K562 (cell line): ENCODE results near the gene HNRNPF. TPM values are rescaled to one million over a fixed set of nuclear protein-coding genes. Genes with fewer than 3 reads are reported as not detected.

ENCODE experiments used
- ARID3B ChIP-seq: fragments of 250-450 bp; sonication (Bioruptor Pico); IDR thresholded peaks from 2 replicates; pipeline ENCODE4 v1.4.0; 2020; ENCODE audit warnings: borderline replicate concordance
- CLOCK ChIP-seq: fragments of 250-450 bp; sonication (Bioruptor Pico); IDR thresholded peaks from 2 replicates; pipeline ENCODE4 v1.4.0; 2020; ENCODE audit warnings: mild to moderate bottlenecking, moderate library complexity, borderline replicate concordance
- CTBP1 ChIP-seq: fragments of 450-650 bp; IDR thresholded peaks from 2 replicates; pipeline ENCODE4 v1.6.1; 2016; ENCODE audit warnings: borderline replicate concordance
- CTCF ChIP-seq, 3 experiments: IDR thresholded peaks in 2 of 3; conservative IDR thresholded peaks in 1 of 3; 2 replicates each; pipeline ENCODE4 v1.5.1; 2011 to 2012; ENCODE audit warnings: low read length in 3 of 3, mild to moderate bottlenecking in 3 of 3, control low read depth in 2 of 3, improper control_type of control experiment in 1 of 3, inconsistent platforms in 1 of 3, low read depth in 1 of 3, mixed read lengths in 1 of 3, moderate library complexity in 1 of 3; ENCODE audit not compliant: insufficient read depth in 2 of 3
- FOXK2 ChIP-seq, 2 experiments: fragments of 450-650 bp; IDR thresholded peaks in 1 of 2; conservative IDR thresholded peaks in 1 of 2; 2 replicates each; pipeline ENCODE4 v1.6.1; 2016; ENCODE audit warnings: low read depth in 2 of 2, mild to moderate bottlenecking in 1 of 2
- NFATC3 ChIP-seq: fragments of 450-650 bp; IDR thresholded peaks from 2 replicates; pipeline ENCODE4 v1.6.1; 2017; ENCODE audit warnings: mild to moderate bottlenecking
- PRDM10 ChIP-seq: fragments of 450-650 bp; IDR thresholded peaks from 2 replicates; pipeline ENCODE4 v1.6.1; 2018; ENCODE audit not compliant: partially characterized antibody
- RBM22 ChIP-seq: fragments of 200-400 bp; formaldehyde crosslinking; IDR thresholded peaks from 2 replicates; pipeline ENCODE4 v1.6.1; 2018; ENCODE audit warnings: low read length, low read depth; ENCODE audit not compliant: poor library complexity, severe bottlenecking
- SMARCC2 ChIP-seq: fragments of 450-650 bp; IDR thresholded peaks from 2 replicates; pipeline ENCODE4 v1.6.1; 2017; ENCODE audit warnings: antibody characterized with exemption, moderate library complexity, mild to moderate bottlenecking, low read depth
- TAL1 ChIP-seq: fragments of 450-650 bp; IDR thresholded peaks from 2 replicates; pipeline ENCODE4 v1.6.1; 2016; ENCODE audit warnings: mild to moderate bottlenecking
- TBP ChIP-seq: optimal IDR thresholded peaks from 2 replicates; pipeline ENCODE3; 2011; ENCODE audit warnings: low read depth, low read length, improper control_type of control experiment
- ZNF277 ChIP-seq: fragments of 250-450 bp; sonication (Bioruptor Pico); IDR thresholded peaks from 2 replicates; pipeline ENCODE4 v1.8.0; 2022; ENCODE audit warnings: inconsistent platforms, mild to moderate bottlenecking, moderate library complexity, borderline replicate concordance
- polyA plus RNA-seq, 8 experiments: library from polyadenylated mRNA; depleted of rRNA in 4 of 8; stranded (reverse) in 5 of 8; unstranded in 3 of 8; fragments of >200 nt; fragmentation: Nextera tagmentation in 2 of 8; fragmentation: Illumina TruSeq in 1 of 8; extraction: Ambion mirVana in 2 of 8; extraction: Trizol in 1 of 8; gene quantifications; 2 replicates each; pipeline versions ENCODE4 v1.2.1 to v1.2.3, GENCODE V29; 2011 to 2014; ENCODE audit warnings: inconsistent platforms in 1 of 8, missing spikeins in 1 of 8
- total RNA-seq, 7 experiments: library from RNA; depleted of rRNA in 6 of 7; stranded (reverse); fragments of >200 nt in 6 of 7; fragmentation: Illumina TruSeq in 2 of 7; extraction: Trizol in 2 of 7; gene quantifications; 2 replicates each; pipeline versions ENCODE4 v1.2.1 to v1.2.3, GENCODE V29; 2011 to 2021; ENCODE audit warnings: low replicate concordance in 1 of 7

Gene HNRNPF
- total and polyA plus RNA-seq, 9 of the 15 experiments (the other 6 are each of a cell fraction or from before 2014, with no cell fraction given): 192 to 489 (median 416) TPM

GRCh38 chr10:43420369-43421200 is 11.6 kb upstream of the HNRNPF start (continued):
- peak; percentile 82; the same call in 1 of the 2 replicates for TF ChIP-seq ARID3B
- TF ChIP-seq CTCF (IDR thresholded peaks at IDR 0.05 in 2 of 3, conservative IDR thresholded peaks at IDR 0.05 in 1 of 3; ENCODE audit: insufficient read depth in 2 of 3, low read depth in 1 of 3, low read length in 3 of 3): 0 out of 6 replicates have a peak, but pooled peaks of 1 of the 3 experiments have one; percentile 15
- TF ChIP-seq SMARCC2: no peak
- peak; percentile 35 to 41; a peak in 2 of 4 replicates for TF ChIP-seq FOXK2 (conservative IDR thresholded peaks at IDR 0.05 in 1 of 2, IDR thresholded peaks at IDR 0.05 in 1 of 2; ENCODE audit: low read depth in 2 of 2)
- peak; percentile 52 for TF ChIP-seq TBP
- TF ChIP-seq CLOCK (CRISPR knock-in tag): peak; percentile 90; the same call in 1 of the 2 replicates
- peak; percentile 34 for TF ChIP-seq TAL1
- TF ChIP-seq NFATC3: no peak
- no peak for TF ChIP-seq ZNF277 (CRISPR knock-in tag)
- peak; percentile 46 for TF ChIP-seq RBM22
- peak; percentile 57 for TF ChIP-seq CTBP1
- peak; percentile 57 for TF ChIP-seq PRDM10
